ENCODE results near the gene JPH2. TPM values are rescaled to one million over a fixed set of nuclear protein-coding genes. Genes with fewer than 3 reads are reported as not detected.

The JPH2 gene
- 0.81 to 1.1 TPM (median 0.94 TPM) in 3 replicates for total RNA-seq (2021)
- percentile 24 among the genes with signal in this experiment for Bru-seq, nascent RNA
- long read RNA-seq, experiment 1, full-length matches to known transcripts, result 3 of 3 reads
- long read RNA-seq, experiment 1, partial matches to known transcripts, result 0 of 3 reads
- long read RNA-seq, experiment 1, other reads (novel, unspliced or antisense), result 0 of 3 reads
- long read RNA-seq, experiment 2, partial matches to known transcripts, result 0 of 1 reads
- long read RNA-seq, experiment 2, other reads (novel, unspliced or antisense), result 1 of 1 reads
- long read RNA-seq, experiment 3, partial matches to known transcripts, result 0 of 2 reads
- long read RNA-seq, experiment 3, other reads (novel, unspliced or antisense), result 0 of 2 reads

DNA sequence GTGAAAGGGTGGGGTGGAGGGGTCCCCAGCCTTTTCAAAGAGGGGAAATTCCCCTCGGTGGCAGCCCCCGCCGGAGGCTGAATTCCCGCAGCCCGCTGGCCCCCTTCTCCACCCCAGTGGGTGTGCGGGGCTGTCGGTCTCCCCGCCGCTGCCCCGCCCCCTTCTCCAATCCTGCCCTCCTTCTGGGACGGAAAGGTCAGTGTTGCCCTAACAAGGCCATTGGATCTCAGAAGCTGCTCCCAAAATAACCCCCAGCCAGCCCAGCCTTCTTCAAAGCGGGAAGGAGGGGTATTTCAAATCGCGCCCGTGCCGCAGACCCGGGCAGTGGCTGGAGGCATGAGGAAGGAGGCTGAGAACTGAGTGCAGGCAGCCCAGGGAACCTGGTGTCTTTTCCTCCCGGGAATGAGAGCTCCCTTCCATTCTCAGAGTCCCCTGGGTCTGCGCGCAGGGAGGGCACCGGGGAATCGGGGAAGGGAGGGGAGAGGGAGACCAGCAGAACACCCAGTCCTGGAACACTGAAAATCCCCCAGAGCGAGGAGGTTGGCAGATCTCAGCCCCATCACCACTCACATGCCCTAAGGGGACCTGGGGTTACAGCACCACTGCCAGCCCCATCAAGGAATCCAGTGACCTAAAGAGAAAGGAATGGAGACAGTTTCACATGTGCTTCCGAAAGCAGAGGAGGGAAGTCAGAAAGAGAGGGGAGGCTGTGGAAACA, at the start of gene JPH2:
TSS of gene JPH2 (minus strand) at position 135 of the 718 bp plus-strand sequence. CDS start 483 bp downstream, outside the sequence.
- no peaks in the 10 kb centered on the region for H3K36me3 Mint-ChIP-seq
- POLR2A ChIA-PET, result interaction anchor here (0.8 to 1.4 kb wide), 4 partner anchors 15 to 67 kb away, joined by 3 read pairs; no protein-coding TSS in a partner anchor
- CTCF ChIA-PET, result interaction anchor here (0.7 to 6.8 kb wide), 12 partner anchors 26 to 438 kb away, joined by 3 to 368 read pairs (median 5); no protein-coding TSS in a partner anchor
- DNase-seq (ENCODE audit: low spot score) (peak; percentile 74), ATAC-seq (peak; percentile 75)
- H3K9me3 Mint-ChIP-seq, result no peaks in the 10 kb centered on the region
- peak within 1 kb of the TSS; percentile 71 for H3K4me3 Mint-ChIP-seq
- no peak within 1 kb of the TSS for H3K27ac Mint-ChIP-seq
- peaks cover 9% of the 10 kb centered on the region for H3K4me1 Mint-ChIP-seq
- no peaks in the 10 kb centered on the region; the same call in none of the 2 replicates for H3K27me3 Mint-ChIP-seq (ENCODE audit: low read depth)
- TF ChIP-seq RORB (CRISPR knock-in tag; IDR thresholded peaks at IDR 0.05) (no peak), OVOL2 (CRISPR knock-in tag; IDR thresholded peaks at IDR 0.05; ENCODE audit: borderline replicate concordance) (no peak), ZNF416 (CRISPR knock-in tag; IDR thresholded peaks at IDR 0.05) (no peak), PRRX2 (CRISPR knock-in tag; IDR thresholded peaks at IDR 0.05) (no peak)

DNA sequence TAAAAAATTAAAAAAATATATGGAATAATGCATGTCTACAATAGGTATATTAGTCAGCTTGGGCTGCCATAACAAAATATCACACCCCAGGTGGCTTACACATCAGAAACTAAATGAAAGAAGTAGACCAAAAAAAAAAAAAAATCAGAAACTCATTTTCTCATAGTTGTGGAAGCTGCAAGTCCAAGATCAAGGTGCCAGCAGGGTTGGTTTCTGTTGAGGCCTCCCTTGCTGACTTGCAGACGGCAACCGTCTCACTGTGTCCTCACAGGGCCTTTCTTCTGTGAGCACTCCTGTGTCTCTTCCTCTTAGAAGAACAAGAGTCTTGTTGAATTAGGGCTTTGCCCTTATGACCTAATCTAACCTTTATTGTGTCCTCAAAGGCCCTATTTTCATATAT, 48.7 kb upstream of the JPH2 start:
- no peak for DNase-seq (ENCODE audit: low spot score)
- Mint-ChIP-seq H3K36me3 (no peaks in the 10 kb centered on the region), H3K27me3 (ENCODE audit: low read depth) (no peaks in the 10 kb centered on the region), H3K27ac (no peak overlapping the region), H3K4me1 (peaks cover 11% of the 10 kb centered on the region), H3K9me3 (peaks cover 10% of the 10 kb centered on the region), H3K4me3 (no peak overlapping the region)
- no peak for ATAC-seq
- ChIA-PET POLR2A (no interaction called here), CTCF (interaction anchor here (1.0 to 2.1 kb wide), 2 partner anchors 18 kb away, joined by 4 to 6 read pairs; no protein-coding TSS in a partner anchor)
- no peak for TF ChIP-seq JUN (CRISPR knock-in tag; IDR thresholded peaks at IDR 0.05)
- TF ChIP-seq, protein P1, sequence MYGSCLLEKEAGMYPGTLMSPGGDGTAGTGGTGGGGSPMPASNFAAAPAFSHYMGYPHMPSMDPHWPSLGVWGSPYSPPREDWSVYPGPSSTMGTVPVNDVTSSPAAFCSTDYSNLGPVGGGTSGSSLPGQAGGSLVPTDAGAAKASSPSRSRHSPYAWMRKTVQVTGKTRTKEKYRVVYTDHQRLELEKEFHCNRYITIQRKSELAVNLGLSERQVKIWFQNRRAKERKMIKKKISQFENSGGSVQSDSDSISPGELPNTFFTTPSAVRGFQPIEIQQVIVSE (CRISPR knock-in tag; IDR thresholded peaks at IDR 0.05; ENCODE audit: borderline replicate concordance), result no peak
- TF ChIP-seq, protein P2, sequence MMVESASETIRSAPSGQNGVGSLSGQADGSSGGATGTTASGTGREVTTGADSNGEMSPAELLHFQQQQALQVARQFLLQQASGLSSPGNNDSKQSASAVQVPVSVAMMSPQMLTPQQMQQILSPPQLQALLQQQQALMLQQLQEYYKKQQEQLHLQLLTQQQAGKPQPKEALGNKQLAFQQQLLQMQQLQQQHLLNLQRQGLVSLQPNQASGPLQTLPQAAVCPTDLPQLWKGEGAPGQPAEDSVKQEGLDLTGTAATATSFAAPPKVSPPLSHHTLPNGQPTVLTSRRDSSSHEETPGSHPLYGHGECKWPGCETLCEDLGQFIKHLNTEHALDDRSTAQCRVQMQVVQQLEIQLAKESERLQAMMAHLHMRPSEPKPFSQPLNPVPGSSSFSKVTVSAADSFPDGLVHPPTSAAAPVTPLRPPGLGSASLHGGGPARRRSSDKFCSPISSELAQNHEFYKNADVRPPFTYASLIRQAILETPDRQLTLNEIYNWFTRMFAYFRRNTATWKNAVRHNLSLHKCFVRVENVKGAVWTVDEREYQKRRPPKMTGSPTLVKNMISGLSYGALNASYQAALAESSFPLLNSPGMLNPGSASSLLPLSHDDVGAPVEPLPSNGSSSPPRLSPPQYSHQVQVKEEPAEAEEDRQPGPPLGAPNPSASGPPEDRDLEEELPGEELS (CRISPR knock-in tag; IDR thresholded peaks at IDR 0.05), result no peak
- TF ChIP-seq ZNF317 (CRISPR knock-in tag; IDR thresholded peaks at IDR 0.05; ENCODE audit: borderline replicate concordance, low read depth), result no peak
- TF ChIP-seq, protein P3, sequence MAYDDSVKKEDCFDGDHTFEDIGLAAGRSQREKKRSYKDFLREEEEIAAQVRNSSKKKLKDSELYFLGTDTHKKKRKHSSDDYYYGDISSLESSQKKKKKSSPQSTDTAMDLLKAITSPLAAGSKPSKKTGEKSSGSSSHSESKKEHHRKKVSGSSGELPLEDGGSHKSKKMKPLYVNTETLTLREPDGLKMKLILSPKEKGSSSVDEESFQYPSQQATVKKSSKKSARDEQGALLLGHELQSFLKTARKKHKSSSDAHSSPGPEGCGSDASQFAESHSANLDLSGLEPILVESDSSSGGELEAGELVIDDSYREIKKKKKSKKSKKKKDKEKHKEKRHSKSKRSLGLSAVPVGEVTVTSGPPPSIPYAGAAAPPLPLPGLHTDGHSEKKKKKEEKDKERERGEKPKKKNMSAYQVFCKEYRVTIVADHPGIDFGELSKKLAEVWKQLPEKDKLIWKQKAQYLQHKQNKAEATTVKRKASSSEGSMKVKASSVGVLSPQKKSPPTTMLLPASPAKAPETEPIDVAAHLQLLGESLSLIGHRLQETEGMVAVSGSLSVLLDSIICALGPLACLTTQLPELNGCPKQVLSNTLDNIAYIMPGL (CRISPR knock-in tag; IDR thresholded peaks at IDR 0.05), result no peak
- TF ChIP-seq RELA (CRISPR knock-in tag; IDR thresholded peaks at IDR 0.05; ENCODE audit: borderline replicate concordance), result no peak
- TF ChIP-seq TCF7 (CRISPR knock-in tag; IDR thresholded peaks at IDR 0.05; ENCODE audit: low read depth), result no peak
- TF ChIP-seq, protein P4, sequence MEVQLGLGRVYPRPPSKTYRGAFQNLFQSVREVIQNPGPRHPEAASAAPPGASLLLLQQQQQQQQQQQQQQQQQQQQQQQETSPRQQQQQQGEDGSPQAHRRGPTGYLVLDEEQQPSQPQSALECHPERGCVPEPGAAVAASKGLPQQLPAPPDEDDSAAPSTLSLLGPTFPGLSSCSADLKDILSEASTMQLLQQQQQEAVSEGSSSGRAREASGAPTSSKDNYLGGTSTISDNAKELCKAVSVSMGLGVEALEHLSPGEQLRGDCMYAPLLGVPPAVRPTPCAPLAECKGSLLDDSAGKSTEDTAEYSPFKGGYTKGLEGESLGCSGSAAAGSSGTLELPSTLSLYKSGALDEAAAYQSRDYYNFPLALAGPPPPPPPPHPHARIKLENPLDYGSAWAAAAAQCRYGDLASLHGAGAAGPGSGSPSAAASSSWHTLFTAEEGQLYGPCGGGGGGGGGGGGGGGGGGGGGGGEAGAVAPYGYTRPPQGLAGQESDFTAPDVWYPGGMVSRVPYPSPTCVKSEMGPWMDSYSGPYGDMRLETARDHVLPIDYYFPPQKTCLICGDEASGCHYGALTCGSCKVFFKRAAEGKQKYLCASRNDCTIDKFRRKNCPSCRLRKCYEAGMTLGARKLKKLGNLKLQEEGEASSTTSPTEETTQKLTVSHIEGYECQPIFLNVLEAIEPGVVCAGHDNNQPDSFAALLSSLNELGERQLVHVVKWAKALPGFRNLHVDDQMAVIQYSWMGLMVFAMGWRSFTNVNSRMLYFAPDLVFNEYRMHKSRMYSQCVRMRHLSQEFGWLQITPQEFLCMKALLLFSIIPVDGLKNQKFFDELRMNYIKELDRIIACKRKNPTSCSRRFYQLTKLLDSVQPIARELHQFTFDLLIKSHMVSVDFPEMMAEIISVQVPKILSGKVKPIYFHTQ (CRISPR knock-in tag; IDR thresholded peaks at IDR 0.05), result no peak

Measured in WTC11 (cell line).